DMS114 treated with DMSO at 0.1 percent for 48 hours (cell line): ENCODE data around the gene CTAGE4.
"Not testable (repeated sequence)": the region's sequence is repeated elsewhere in the genome, so short reads cannot be mapped to it uniquely, and the experiment has no call there.

Experiments
- DNase-seq: peaks from one replicate; lab custom pipeline; 2025; ENCODE audit not compliant: unreplicated experiment; lab: John Stamatoyannopoulos, UW

The CTAGE4 gene

GRCh38 chr7:144217200-144217599 lies 33.9 kb downstream of the CTAGE4 start:
- DNase-seq: not testable (repeated sequence)

GRCh38 chr7:144218581-144218980 lies 35.3 kb downstream of the CTAGE4 start:
- DNase-seq: not testable (repeated sequence)

DNA sequence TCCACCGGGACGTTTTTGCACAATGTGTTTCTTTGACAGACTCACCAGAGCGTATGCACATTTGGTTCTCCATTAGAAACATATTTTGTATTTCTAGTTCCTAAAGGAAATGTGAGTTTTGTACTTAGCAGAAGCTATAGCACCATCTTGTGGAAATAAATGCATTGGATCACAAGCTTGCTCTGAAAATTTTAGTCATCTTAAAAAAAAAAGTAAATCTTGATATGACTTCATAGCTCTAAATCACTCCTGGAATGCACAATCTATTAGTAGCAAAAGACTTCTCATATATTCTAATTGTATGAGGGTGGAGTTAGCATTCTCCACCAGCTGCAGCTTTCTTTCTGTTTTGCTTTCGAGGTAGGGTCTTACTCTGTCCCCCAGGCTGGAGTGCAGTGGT lies 35.9 kb downstream of the CTAGE4 start:
- DNase-seq: not testable (repeated sequence)

GRCh38 chr7:144220531-144220930 lies 37.3 kb downstream of the CTAGE4 start:
- not testable (repeated sequence) for DNase-seq

DNA sequence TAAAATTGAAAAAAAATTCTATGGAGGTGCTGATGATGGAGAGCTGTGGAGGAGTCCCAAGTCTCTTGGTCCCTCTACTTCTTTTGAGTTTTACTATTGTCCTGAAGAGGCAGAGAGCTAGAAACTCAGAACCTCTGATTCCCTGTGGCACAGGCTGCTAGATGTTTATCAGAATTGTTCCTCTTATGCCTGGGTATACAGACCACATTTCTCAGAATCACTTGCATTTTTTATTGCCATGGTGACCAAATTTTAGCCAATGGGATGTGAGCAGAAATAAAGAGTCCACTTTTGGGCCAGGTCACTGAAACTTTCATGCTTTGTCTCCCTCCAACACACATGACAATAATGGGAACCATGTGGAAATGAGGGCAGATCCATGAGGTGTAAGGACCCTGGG lies 40.4 kb downstream of the CTAGE4 start:
- not testable (repeated sequence) for DNase-seq

DNA sequence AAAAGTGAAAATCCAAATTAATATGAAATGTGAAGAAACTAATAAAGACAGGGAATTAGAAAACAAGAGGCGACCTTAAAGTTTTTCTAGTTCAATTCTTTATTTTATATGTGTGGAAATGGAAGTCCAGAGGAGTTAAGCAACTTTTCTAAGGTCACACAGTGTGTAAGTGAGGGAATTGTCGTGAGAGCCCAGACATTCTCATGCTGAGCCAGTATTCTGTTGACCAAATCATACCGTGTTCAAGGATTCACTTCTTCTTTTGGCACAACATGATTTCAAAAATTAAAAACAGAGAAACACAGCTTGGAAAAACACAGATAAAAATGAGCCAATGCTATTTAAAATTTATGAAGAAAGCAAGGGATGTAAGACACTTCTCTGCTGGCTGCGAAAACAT lies 43.6 kb downstream of the CTAGE4 start:
- not testable (repeated sequence) for DNase-seq

DNA sequence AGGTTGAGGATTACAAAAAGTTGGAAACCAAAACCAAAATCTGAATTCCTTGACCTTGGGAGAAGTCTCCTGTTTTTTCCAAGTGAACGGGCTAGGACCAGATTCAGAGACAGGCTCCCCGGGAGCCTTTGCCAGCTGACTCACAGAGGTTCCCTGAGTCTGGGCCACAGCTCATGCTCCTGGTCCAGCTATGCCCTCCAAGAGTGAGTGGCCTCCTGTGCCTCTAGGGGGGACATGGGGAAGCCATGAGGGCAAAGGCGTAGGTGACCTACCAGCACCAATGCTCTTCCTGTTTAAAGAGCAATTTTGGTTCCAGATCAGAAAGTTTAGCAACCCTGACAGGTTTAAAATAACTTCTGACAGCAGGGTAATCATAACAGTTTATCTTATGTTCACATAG lies 45.5 kb downstream of the CTAGE4 start:
- DNase-seq: not testable (repeated sequence)

GRCh38 chr7:144231027-144231426 lies 47.8 kb downstream of the CTAGE4 start:
- DNase-seq: not testable (repeated sequence)

DNA sequence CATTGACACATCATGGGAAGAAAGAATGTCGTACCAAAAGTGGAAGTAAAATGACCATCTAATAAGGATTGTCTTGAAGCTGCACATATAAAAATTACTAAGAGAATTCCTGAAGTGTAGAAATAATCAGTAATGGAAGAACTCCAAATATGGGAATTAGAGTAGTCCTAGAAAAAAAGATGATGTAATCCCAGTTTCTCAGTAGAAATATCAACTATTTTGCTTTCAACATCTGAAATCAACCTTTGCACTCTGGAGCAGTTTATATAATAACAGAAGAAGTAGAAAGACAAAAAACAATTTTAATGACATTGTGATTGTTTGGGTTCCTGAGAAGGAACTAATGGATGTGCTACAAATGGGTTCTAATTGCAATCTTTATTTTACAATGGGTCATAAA lies 49.8 kb downstream of the CTAGE4 start:
- not testable (repeated sequence) for DNase-seq
